ENCODE data around the gene ALG9. TPM values are rescaled to one million over a fixed set of nuclear protein-coding genes. Genes with fewer than 3 reads are reported as not detected.

The ALG9 gene
- total RNA-seq, 1 experiment from 2014 or later = 23.7 TPM

- peaks cover 3 to 15% of the 10 kb centered on the region in 2 experiments; a peak in 3 of 4 replicates for H3K4me1 ChIP-seq (ENCODE audit: control insufficient read depth in 1 of 2, insufficient read depth in 2 of 2, low read length in 2 of 2)
- no peaks in the 10 kb centered on the region for H3K9me2 ChIP-seq (ENCODE audit: insufficient read depth)
- DNase-seq (ENCODE audit: low read depth, low spot score) (no peak), ATAC-seq (no peak)
- H3K9ac ChIP-seq (ENCODE audit: low read length) = no peak overlapping the region
- H4K20me1 ChIP-seq (ENCODE audit: insufficient read depth) = no peaks in the 10 kb centered on the region
- no peak overlapping the region for H3K27ac ChIP-seq (ENCODE audit: low read depth, low read length)
- CTCF ChIA-PET = no interaction called here
- H3K4me2 ChIP-seq (ENCODE audit: low read length) = no peak overlapping the region
- 0 out of 2 replicates have a peak, but pooled peaks cover 4% of the 10 kb centered on the region for H3K79me2 ChIP-seq (ENCODE audit: insufficient read depth, low read length)
- RAD21 ChIA-PET (ENCODE audit: low non-redundant PET in 1 of 2, low total read pairs in 2 of 2, uncharacterized antibody in 2 of 2, unreplicated experiment in 2 of 2) = no interaction called here
- BruUV-seq (replicated peaks) = no TSS peak
- TF ChIP-seq EGR1 (IDR thresholded peaks at IDR 0.05; ENCODE audit: low read depth) (no peak), POLR2AphosphoS5 (IDR thresholded peaks at IDR 0.05; ENCODE audit: low read depth, low read length) (no peak), SRF (IDR thresholded peaks at IDR 0.05; ENCODE audit: low read depth) (no peak), CEBPB (IDR thresholded peaks at IDR 0.05; ENCODE audit: low read depth) (no peak), CTCF (IDR thresholded peaks at IDR 0.05 in 2 of 3, conservative IDR thresholded peaks at IDR 0.05 in 1 of 3; ENCODE audit: borderline replicate concordance in 1 of 3, insufficient read depth in 1 of 3, low read depth in 2 of 3, low read length in 2 of 3) (no peak), CBX3 (IDR thresholded peaks at IDR 0.05; ENCODE audit: low read depth) (no peak), TCF7L2 (IDR thresholded peaks at IDR 0.05; ENCODE audit: borderline replicate concordance, extremely low read depth, insufficient read depth, insufficient read length) (no peak), EZH2phosphoT487 (IDR thresholded peaks at IDR 0.05; ENCODE audit: borderline replicate concordance) (no peak), YY1 (IDR thresholded peaks at IDR 0.05; ENCODE audit: extremely low read depth, insufficient replicate concordance, low read depth, low read length) (no peak), ATF3 (IDR thresholded peaks at IDR 0.05) (no peak), REST (IDR thresholded peaks at IDR 0.05; ENCODE audit: low read depth) (no peak), EZH2 (IDR thresholded peaks at IDR 0.05) (no peak), RAD21 (IDR thresholded peaks at IDR 0.05; ENCODE audit: low read depth) (no peak), ELF1 (IDR thresholded peaks at IDR 0.05; ENCODE audit: borderline replicate concordance, low read depth) (no peak), ZNF274 (IDR thresholded peaks at IDR 0.05; ENCODE audit: low read depth, low read length) (no peak)
- H3K4me3 ChIP-seq (replicated peaks in 1 of 2; ENCODE audit: low read depth in 1 of 2, low read length in 2 of 2) = no peak overlapping the region
- intact Hi-C loops (cut with micrococcal nuclease) = no loop called here
- H3K36me3 ChIP-seq (ENCODE audit: control insufficient read depth in 1 of 2, insufficient read depth in 2 of 2, low read length in 2 of 2) = no peaks in the 10 kb centered on the region
- no peaks in the 10 kb centered on the region for H3K27me3 ChIP-seq (ENCODE audit: insufficient read depth, low read length)
- no peak overlapping the region for H2AFZ ChIP-seq (ENCODE audit: low read depth, low read length, poor library complexity, severe bottlenecking)
- H3K9me3 ChIP-seq (ENCODE audit: control insufficient read depth in 1 of 2, insufficient read depth in 1 of 2, low read depth in 1 of 2, low read length in 2 of 2) = no peaks in the 10 kb centered on the region
- POLR2A ChIA-PET = no interaction called here
Observed at GRCh38 chr11:111882202-111882601, 10.8 kb upstream of the ALG9 start.

Data from HCT116 (cell line).